ENCODE results near the gene EBF3.

GRCh38 chr10:129918836-129919235, 45.2 kb downstream of the EBF3 start:
- no peak for TF ChIP-seq CTCF (IDR thresholded peaks at IDR 0.05)
- TF ChIP-seq EZH2 (IDR thresholded peaks at IDR 0.05): no peak
